Activated naive CD8-positive, alpha-beta T cell treated with anti-CD3 and anti-CD28 coated beads for 36 hours (primary cell): Measurements from ENCODE around the gene B4GALT4. TPM values are rescaled to one million over a fixed set of nuclear protein-coding genes. Genes with fewer than 3 reads are reported as not detected.

Experiments
- total RNA-seq, 2 experiments: library from RNA; stranded (reverse); gene quantifications; one replicate each; pipeline ENCODE4 v1.2.3, GENCODE V29; 2021

B4GALT4 gene
- total RNA-seq, 2 experiments from 2014 or later: 14.2 to 14.4 TPM

Other genes with a start within 250 kb of the B4GALT4 start
- under 1 TPM in 1 of 2 experiments, not detected in 1; 0.10 TPM for gene IGSF11, start 206.0 kb downstream of the B4GALT4 start, total RNA-seq
- gene TEX55, start 94.7 kb downstream of the B4GALT4 start, total RNA-seq: not detected
- gene UPK1B, start 67.3 kb downstream of the B4GALT4 start, total RNA-seq: not detected
- 1 to 10 TPM; 8.9 to 9.7 TPM for gene ARHGAP31, start 53.5 kb upstream of the B4GALT4 start, total RNA-seq
- gene TMEM39A, start 222.7 kb upstream of the B4GALT4 start, total RNA-seq: 10 to 100 TPM; 32.5 to 36.4 TPM
- gene POGLUT1, start 228.1 kb upstream of the B4GALT4 start, total RNA-seq: 10 to 100 TPM; 17.3 to 21.3 TPM